A549 (cell line): Measurements from ENCODE around the gene ZNF805.

Source experiments
- CBX8 ChIP-seq: fragments of 200-600 bp; sonication (generic); IDR thresholded peaks from 2 replicates; pipeline ENCODE4 v1.6.1; 2016
- CHD4 ChIP-seq: fragments of 200-600 bp; sonication (generic); IDR thresholded peaks from 2 replicates; pipeline ENCODE4 v1.6.1; 2016; ENCODE audit warnings: antibody characterized with exemption, mild to moderate bottlenecking, borderline replicate concordance
- CTCF ChIP-seq: fragments of >200 bp; sonication (Bioruptor Twin); formaldehyde crosslinking; IDR thresholded peaks from 3 replicates; pipeline ENCODE4 v1.5.1; 2016
- EHMT2 ChIP-seq: fragments of 200-600 bp; sonication (generic); IDR thresholded peaks from 2 replicates; pipeline ENCODE4 v1.6.1; 2016; ENCODE audit warnings: antibody characterized with exemption, low read depth, mild to moderate bottlenecking, moderate library complexity
- JUN ChIP-seq, 2 experiments: fragments of >200 bp; sonication (Bioruptor Twin); formaldehyde crosslinking; IDR thresholded peaks; 2 replicates in 1 of 2; 3 replicates in 1 of 2; pipeline ENCODE4 v1.6.1; 2016 to 2017
- MAX ChIP-seq: IDR thresholded peaks from 2 replicates; pipeline ENCODE4 v1.6.1; 2012
- POLR2A ChIP-seq: IDR thresholded peaks from 2 replicates; pipeline ENCODE4 v1.6.1; 2012; ENCODE audit warnings: mild to moderate bottlenecking, low read length
- REST ChIP-seq: fragments of 200-600 bp; sonication (generic); IDR thresholded peaks from 2 replicates; pipeline ENCODE4 v1.6.1; 2016; ENCODE audit warnings: antibody characterized with exemption, mild to moderate bottlenecking, moderate library complexity
- SREBF2 ChIP-seq: fragments of 450-650 bp; IDR thresholded peaks from 2 replicates; pipeline ENCODE4 v1.6.1; 2014; ENCODE audit warnings: mild to moderate bottlenecking, moderate library complexity

GRCh38 chr19:57302727-57303401 is 62.4 kb downstream of the ZNF805 start:
- TF ChIP-seq JUN (IDR thresholded peaks at IDR 0.05) (no peak), SREBF2 (no peak), EHMT2 (no peak), POLR2A (no peak), CHD4 (no peak), CTCF (no peak), MAX (no peak), REST (no peak), CBX8 (no peak)
